HFF-Myc (cell line): Measurements from ENCODE around the gene ALK.

Experiments used
- DNase-seq: peaks from one replicate; pipeline ENCODE4 v3.0.0-alpha.2; 2011; ENCODE audit warnings: low read depth; ENCODE audit errors: extremely low read depth
- H3K4me3 ChIP-seq: replicated peaks from 2 replicates; pipeline ENCODE4 v1.5.1; 2011; ENCODE audit warnings: low read depth, mild to moderate bottlenecking, control low read depth, low read length
- CTCF ChIP-seq: IDR thresholded peaks from 2 replicates; pipeline ENCODE4 v1.5.1; 2012; ENCODE audit warnings: mild to moderate bottlenecking, low read depth, low read length, control low read depth; ENCODE audit errors: missing control alignments

Gene ALK

GRCh38 chr2:29290293-29291047 lies 630.9 kb downstream of the ALK start:
- no peak for DNase-seq
- H3K4me3 ChIP-seq = no peak overlapping the region
- no peak for TF ChIP-seq CTCF

- H3K4me3 ChIP-seq = no peak overlapping the region
- DNase-seq = no peak
- no peak for TF ChIP-seq CTCF
Observed at GRCh38 chr2:29284671-29285070, 636.7 kb downstream of the ALK start.

GRCh38 chr2:29281916-29282247 lies 639.5 kb downstream of the ALK start:
- H3K4me3 ChIP-seq = no peak overlapping the region

GRCh38 chr2:29281086-29281915 lies 640.1 kb downstream of the ALK start:
- no peak overlapping the region for H3K4me3 ChIP-seq
- TF ChIP-seq CTCF = no peak
- no peak for DNase-seq

More at GRCh38 chr2:29281916-29282247, 639.5 kb downstream of the ALK start:
- DNase-seq = no peak
- TF ChIP-seq CTCF = no peak

- H3K4me3 ChIP-seq = no peak overlapping the region
- DNase-seq = no peak
- no peak for TF ChIP-seq CTCF
Observed at GRCh38 chr2:29278966-29279365, 642.4 kb downstream of the ALK start.

GRCh38 chr2:29276151-29276550 lies 645.2 kb downstream of the ALK start:
- TF ChIP-seq CTCF = no peak
- no peak overlapping the region for H3K4me3 ChIP-seq
- DNase-seq = no peak
